Aorta (tissue), 5 donors: ENCODE results near the gene BOLA2B. TPM values are rescaled to one million over a fixed set of nuclear protein-coding genes. Genes with fewer than 3 reads are reported as not detected.
"Not testable (repeated sequence)": the region's sequence is repeated elsewhere in the genome, so short reads cannot be mapped to it uniquely, and the experiment has no call there.

Experiments used
- ATAC-seq: fragments of 200-7000 bp; cut with Tn5 transposase; one replicate; pipeline ENCODE4 v1.9.1; 2022; ENCODE audit warnings: moderate library complexity; ENCODE audit not compliant: low FRiP score
- DNase-seq, 2 donors: peaks; one replicate each; pipeline ENCODE4 v3.0.0-alpha.2; 2020
- H3K27ac ChIP-seq, 2 donors: one replicate each; pipeline ENCODE4 v1.5.1; 2013; ENCODE audit warnings: low read length in 2 of 2, mild to moderate bottlenecking in 2 of 2, moderate library complexity in 2 of 2, control low read depth in 1 of 2, inconsistent platforms in 1 of 2, low read depth in 1 of 2
- H3K27me3 ChIP-seq, 2 donors: one replicate each; pipeline ENCODE4 v1.6.1; 2013; ENCODE audit warnings: control low read depth in 1 of 2, low read length in 1 of 2, mild to moderate bottlenecking in 1 of 2, moderate library complexity in 1 of 2; ENCODE audit not compliant: insufficient read depth in 2 of 2, control insufficient read depth in 1 of 2
- H3K36me3 ChIP-seq, 2 donors: one replicate each; pipeline ENCODE4 v1.6.1; 2013; ENCODE audit warnings: control low read depth in 1 of 2, low read length in 1 of 2, mild to moderate bottlenecking in 1 of 2; ENCODE audit not compliant: insufficient read depth in 2 of 2, control insufficient read depth in 1 of 2
- H3K4me1 ChIP-seq, 2 donors: one replicate each; pipeline ENCODE4 v1.6.1; 2013; ENCODE audit warnings: low read length in 2 of 2, control low read depth in 1 of 2, mild to moderate bottlenecking in 1 of 2, moderate library complexity in 1 of 2; ENCODE audit not compliant: insufficient read depth in 2 of 2, control insufficient read depth in 1 of 2
- H3K4me3 ChIP-seq, 2 donors: one replicate each; pipeline ENCODE4 v1.5.1; 2013; ENCODE audit warnings: low read length in 2 of 2, control low read depth in 1 of 2, mild to moderate bottlenecking in 1 of 2
- H3K9me3 ChIP-seq: one replicate; pipeline ENCODE4 v1.6.1; 2013; ENCODE audit warnings: mild to moderate bottlenecking, low read length; ENCODE audit not compliant: control insufficient read depth
- WGBS, 2 donors: extraction: QIAGEN DNeasy Blood & Tissue Kit; methylation state at CpG; one replicate each; pipeline ENCODE4 v1.1.7; 2013; 5-methylcytosine and 5-hydroxymethylcytosine counted together
- intact Hi-C, 2 donors: fragments of 100-400 bp; cut with DNase I; formaldehyde crosslinking; loops; one replicate each; pipeline versions ENCODE4 v1.14.2 to v1.15.0; 2022
- polyA plus RNA-seq, 2 donors: library from polyadenylated mRNA; stranded (reverse); fragments of 200-250 nt; gene quantifications; one replicate each; pipeline ENCODE4 v1.2.3, GENCODE V29; 2013
- total RNA-seq, 2 donors: library from RNA; stranded (reverse); fragmentation: NEBNext Ultra II Directional; extraction: Animal tissue kit (Norgen Biotek cat#: 25700); gene quantifications; one replicate each; pipeline ENCODE4 v1.2.1, GENCODE V29; 2021
- donor health status: healthy with polysubstance abuse.
- donor health status: Bipolar disorder and iron deficiency.
- donor health status: DM: no; HTN: no; CAD: no.
- donor health status: DM: no; HTN: no; CAD: no.
- donor health status: DM: yes; HTN: yes; CAD: no.

BOLA2B gene
- total and polyA plus RNA-seq, 4 donors = 31.3 to 145 (median 66.9) TPM

DNA sequence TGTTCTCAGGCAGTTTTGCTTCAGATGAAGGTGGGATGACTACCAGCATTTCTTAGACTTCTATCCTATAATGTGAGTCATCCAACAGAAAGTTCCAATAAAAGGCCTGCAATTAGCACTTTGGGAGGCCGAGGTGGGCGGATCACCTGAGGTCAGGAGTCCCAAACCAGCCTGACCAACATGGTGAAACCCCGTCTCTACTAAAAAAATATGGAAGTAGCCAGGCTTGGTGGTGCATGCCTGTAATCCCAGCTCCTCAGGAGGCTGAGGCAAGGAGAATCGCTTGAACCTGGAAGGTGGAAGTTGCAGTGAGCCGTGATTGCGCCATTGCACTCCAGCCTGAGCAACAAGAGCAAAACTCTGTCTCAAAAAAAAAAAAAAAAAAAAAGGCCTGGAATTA lies 16.6 kb downstream of the BOLA2B start:
- H3K36me3 ChIP-seq, ATAC-seq, H3K4me1 ChIP-seq, H3K27me3 ChIP-seq, H3K4me3 ChIP-seq, H3K27ac ChIP-seq, intact Hi-C loops, H3K9me3 ChIP-seq: not testable (repeated sequence)
- WGBS, 2 donors = 88 to 90% methylated on average over 6 of the region's 6 CpGs
- DNase-seq = peak in 1 of 2 donors; percentile 49

DNA sequence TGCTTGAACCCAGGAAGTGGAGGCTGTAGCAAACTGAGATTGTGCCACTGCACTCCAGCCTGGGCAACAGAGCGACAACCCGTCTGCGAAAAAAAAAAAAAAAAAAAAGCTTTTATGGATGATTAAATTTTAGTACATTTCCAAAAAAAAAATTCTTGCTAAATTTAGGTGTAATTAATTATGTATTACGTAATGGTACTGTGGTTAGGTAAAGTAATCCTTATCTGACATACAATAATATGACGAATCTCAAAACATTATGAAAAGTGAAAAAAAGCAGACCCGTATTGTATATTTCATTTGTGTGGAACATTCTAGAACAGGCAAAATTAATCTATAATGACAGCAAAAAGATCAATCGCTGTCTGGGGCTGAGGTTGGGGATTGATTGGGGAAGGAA lies 20.4 kb downstream of the BOLA2B start:
- H3K27me3 ChIP-seq = no peaks in the 10 kb centered on the region
- H3K27ac ChIP-seq = no peak overlapping the region
- H3K4me3 ChIP-seq = no peak overlapping the region
- DNase-seq (no peak), ATAC-seq (no peak)
- WGBS, 2 donors = 72% methylated on average over 7 of the region's 7 CpGs
- H3K4me1 ChIP-seq = no peaks in the 10 kb centered on the region
- no peaks in the 10 kb centered on the region for H3K9me3 ChIP-seq
- no peaks in the 10 kb centered on the region for H3K36me3 ChIP-seq
- intact Hi-C loops = no loop called here

DNA sequence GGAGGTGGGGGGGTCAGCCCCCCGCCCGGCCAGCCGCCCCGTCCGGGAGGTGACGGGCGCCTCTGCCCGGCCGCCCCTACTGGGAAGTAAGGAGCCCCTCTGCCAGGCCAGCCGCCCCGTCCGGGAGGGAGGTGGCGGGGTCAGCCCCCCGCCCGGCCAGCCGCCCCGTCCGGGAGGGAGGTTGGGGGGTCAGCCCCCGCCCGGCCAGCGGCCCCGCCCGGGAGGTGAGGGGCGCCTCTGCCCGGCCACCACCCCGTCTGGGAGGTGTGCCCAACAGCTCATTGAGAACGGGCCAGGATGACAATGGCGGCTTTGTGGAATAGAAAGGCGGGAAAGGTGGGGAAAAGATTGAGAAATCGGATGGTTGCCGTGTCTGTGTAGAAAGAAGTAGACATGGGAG lies 23.3 kb downstream of the BOLA2B start:
- H3K9me3 ChIP-seq, H3K4me3 ChIP-seq, ATAC-seq, H3K36me3 ChIP-seq, intact Hi-C loops, H3K27ac ChIP-seq, H3K27me3 ChIP-seq, H3K4me1 ChIP-seq, DNase-seq: not testable (repeated sequence)
- 88 to 90% methylated on average over 15 to 27 of the region's 31 CpGs for WGBS, 2 donors

DNA sequence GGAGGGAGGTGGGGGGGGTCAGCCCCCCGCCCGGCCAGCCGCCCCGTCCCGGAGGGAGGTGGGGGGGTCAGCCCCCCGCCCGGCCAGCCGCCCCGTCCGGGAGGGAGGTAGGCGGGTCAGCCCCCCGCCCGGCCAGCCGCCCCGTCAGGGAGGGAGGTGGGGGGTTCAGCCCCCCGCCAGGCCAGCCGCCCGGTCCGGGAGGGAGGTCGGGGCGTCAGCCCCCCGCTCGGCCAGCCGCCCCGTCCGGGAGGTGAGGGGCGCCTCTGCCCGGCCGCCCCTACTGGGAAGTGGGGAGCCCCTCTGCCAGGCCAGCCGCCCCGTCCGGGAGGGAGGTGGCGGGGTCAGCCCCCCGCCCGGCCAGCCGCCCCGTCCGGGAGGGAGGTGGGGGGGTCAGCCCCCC lies 24.1 kb downstream of the BOLA2B start:
- not testable (repeated sequence) for H3K27me3 ChIP-seq, ATAC-seq, H3K9me3 ChIP-seq, H3K36me3 ChIP-seq, H3K4me3 ChIP-seq, H3K4me1 ChIP-seq, H3K27ac ChIP-seq
- intact Hi-C loops = loop anchor here in 1 of 2 donors (10.0 kb wide), 1 partner anchor 55 kb away; the partner anchor contains the start of gene GDPD3
- WGBS, 2 donors = 94 to 98% methylated on average over 11 to 36 of the region's 38 CpGs
- peak in 1 of 2 donors; percentile 22 for DNase-seq

DNA sequence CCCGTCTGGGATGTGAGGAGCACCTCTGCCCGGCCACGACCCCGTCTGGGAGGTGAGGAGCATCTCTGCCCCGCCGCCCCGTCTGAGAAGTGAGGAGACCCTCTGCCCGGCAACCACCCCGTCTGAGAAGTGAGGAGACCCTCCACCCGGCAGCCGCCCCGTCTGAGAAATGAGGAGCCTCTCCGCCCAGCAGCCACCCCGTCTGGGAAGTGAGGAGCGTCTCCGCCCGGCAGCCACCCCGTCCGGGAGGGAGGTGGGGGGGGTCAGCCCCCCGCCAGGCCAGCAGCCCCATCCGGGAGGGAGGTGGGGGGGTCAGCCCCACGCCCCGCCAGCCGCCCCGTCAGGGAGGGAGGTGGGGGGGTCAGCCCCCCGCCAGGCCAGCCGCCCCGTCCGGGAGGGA lies 24.7 kb downstream of the BOLA2B start:
- H3K36me3 ChIP-seq, H3K9me3 ChIP-seq, H3K4me3 ChIP-seq, H3K27ac ChIP-seq, ATAC-seq, H3K4me1 ChIP-seq, H3K27me3 ChIP-seq: not testable (repeated sequence)
- DNase-seq = peak in 1 of 2 donors; percentile 6
- intact Hi-C loops = loop anchor here in 1 of 2 donors (10.0 kb wide), 1 partner anchor 54 kb away; the partner anchor contains the start of gene GDPD3
- 78 to 79% methylated on average over 13 to 16 of the region's 29 CpGs for WGBS, 2 donors

DNA sequence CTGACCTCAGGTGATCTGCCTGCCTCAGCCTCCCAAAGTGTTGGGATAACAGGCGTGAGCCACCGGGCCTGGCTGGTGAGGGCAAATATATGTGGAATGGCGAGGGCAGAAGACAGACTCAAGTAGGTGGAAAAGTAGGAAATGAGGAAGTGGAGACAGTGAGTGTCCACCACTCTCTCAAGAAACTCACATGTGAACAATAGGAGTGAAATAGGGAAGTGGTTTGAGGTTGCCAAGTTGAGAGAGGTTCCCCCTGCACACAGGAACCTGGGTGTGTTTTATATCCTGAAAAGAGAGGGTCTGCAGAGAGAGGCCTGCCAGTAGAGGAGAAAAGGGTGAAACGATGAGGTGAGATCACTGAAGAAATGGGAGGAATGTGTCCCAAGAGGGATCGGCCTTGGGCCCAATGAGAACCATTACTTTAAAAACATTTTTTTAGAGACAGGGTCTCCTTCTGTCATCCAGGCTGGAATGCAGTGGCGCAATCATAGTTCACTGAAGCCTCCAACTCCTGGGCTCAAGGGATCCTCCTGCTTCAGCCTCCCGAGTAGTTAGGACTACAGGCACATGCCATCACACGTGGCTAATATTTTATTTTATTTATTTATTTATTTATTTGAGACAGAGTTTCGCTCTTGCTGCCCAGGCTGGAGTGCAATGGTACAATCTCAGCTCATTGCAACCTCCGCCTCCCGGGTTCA lies 27.1 kb downstream of the BOLA2B start:
- no peak for DNase-seq
- 86 to 88% methylated on average over 11 of the region's 11 CpGs for WGBS, 2 donors
- intact Hi-C loops = loop anchor here in 1 of 2 donors (10.0 kb wide), 1 partner anchor 52 kb away; the partner anchor contains the start of gene GDPD3
- Histone ChIP-seq H3K36me3 (no peaks in the 10 kb centered on the region), H3K4me1 (no peaks in the 10 kb centered on the region), H3K27me3 (no peaks in the 10 kb centered on the region), H3K27ac (no peak overlapping the region), H3K4me3 (no peak overlapping the region), H3K9me3 (no peaks in the 10 kb centered on the region)
- no peak for ATAC-seq

DNA sequence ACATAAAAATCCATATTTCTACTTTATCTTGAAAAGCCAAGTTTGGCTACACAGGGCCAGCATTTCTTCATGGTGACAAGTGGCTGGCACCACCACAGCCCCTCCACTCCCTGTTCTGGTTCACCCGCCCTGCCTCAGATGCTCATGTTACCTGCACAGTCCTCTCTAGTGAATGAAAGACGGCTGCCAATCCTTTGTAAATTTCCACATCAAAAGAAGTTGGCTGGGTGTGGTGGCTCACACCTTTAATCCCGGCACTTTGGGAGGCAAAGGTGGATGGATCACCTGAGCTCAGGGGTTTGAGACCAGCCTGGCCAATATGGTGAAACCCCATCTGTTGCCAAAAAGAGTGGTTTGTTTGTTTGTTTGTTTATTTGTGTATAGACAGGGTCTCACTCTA lies 29.9 kb downstream of the BOLA2B start:
- no peak for DNase-seq

DNA sequence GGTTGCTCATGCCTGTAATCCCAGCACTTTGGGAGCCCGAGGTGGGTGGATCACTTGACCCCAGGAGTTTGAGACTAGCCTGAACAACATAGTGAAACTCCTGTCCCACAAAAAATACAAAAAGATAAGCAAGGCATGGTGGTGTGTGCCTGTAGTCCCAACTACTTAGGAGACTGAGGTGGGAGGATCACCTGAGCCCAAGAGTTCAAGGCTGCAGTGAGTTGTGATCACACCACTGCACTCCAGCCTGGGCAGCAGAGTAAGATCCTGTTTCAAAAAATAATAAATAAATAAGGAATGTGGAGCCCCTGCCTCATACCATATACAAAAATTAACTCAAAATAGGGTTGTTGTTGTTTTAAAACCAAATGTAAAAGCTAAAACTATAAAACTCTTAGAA lies 36.3 kb downstream of the BOLA2B start:
- no peak for DNase-seq
- H3K4me3 ChIP-seq = no peak overlapping the region
- WGBS, 2 donors = 79 to 81% methylated on average over 1 of the region's 1 CpG
- H3K9me3 ChIP-seq = no peaks in the 10 kb centered on the region
- intact Hi-C loops = no loop called here
- no peaks in the 10 kb centered on the region for H3K36me3 ChIP-seq
- no peak overlapping the region for H3K27ac ChIP-seq
- no peaks in the 10 kb centered on the region for H3K27me3 ChIP-seq
- no peak for ATAC-seq
- H3K4me1 ChIP-seq = no peaks in the 10 kb centered on the region

More for the DNA sequence above, 29.9 kb downstream of the BOLA2B start:
- WGBS, 2 donors = 68 to 69% methylated on average over 3 of the region's 3 CpGs
- Histone ChIP-seq H3K9me3 (no peaks in the 10 kb centered on the region), H3K4me1 (no peaks in the 10 kb centered on the region), H3K36me3 (no peaks in the 10 kb centered on the region), H3K27ac (no peak overlapping the region), H3K27me3 (no peaks in the 10 kb centered on the region), H3K4me3 (no peak overlapping the region)
- intact Hi-C loops = loop anchor here in 1 of 2 donors (10.0 kb wide), 1 partner anchor 49 kb away; the partner anchor contains the start of gene GDPD3
- ATAC-seq = no peak

DNA sequence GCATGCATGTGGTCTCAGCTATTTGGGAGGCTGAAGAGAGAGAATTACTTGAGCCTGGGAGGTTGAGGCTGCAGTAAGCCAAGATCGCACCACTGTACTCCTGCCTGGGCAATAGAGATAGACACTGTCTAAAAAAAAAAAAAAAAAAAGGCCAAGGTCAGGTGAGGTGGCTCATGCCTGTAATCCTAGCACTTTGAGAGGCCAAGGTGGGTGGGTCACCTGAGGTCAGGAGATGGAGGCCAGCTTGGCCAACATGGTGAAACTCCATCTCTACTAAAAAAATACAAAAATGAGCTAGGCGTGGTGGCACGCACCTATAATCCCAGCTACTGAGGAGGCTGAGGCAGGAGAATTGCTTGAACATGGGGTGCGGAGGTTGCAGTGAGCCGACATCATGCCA lies 38.3 kb downstream of the BOLA2B start:
- H3K4me1 ChIP-seq = no peaks in the 10 kb centered on the region
- intact Hi-C loops = no loop called here
- ATAC-seq (no peak), DNase-seq (no peak)
- no peaks in the 10 kb centered on the region for H3K9me3 ChIP-seq
- H3K27me3 ChIP-seq = no peaks in the 10 kb centered on the region
- H3K36me3 ChIP-seq = no peaks in the 10 kb centered on the region
- H3K27ac ChIP-seq = no peak overlapping the region
- no peak overlapping the region for H3K4me3 ChIP-seq
- 97% methylated on average over 5 of the region's 5 CpGs for WGBS, 2 donors
